HG03565 (cell line): ENCODE measurements around the gene DACT2.
"Not testable (repeated sequence)": the region's sequence is repeated elsewhere in the genome, so short reads cannot be mapped to it uniquely, and the experiment has no call there.

ENCODE experiments used
- ATAC-seq: cut with Tn5 transposase; IDR thresholded peaks from one replicate; pipeline ENCODE4 v1.9.1; 2021; ENCODE audit warnings: mild to moderate bottlenecking, moderate library complexity; ENCODE audit not compliant: unreplicated experiment

DACT2 gene

GRCh38 chr6:168269455-168270243, 49.9 kb downstream of the DACT2 start:
- no peak for ATAC-seq

DNA sequence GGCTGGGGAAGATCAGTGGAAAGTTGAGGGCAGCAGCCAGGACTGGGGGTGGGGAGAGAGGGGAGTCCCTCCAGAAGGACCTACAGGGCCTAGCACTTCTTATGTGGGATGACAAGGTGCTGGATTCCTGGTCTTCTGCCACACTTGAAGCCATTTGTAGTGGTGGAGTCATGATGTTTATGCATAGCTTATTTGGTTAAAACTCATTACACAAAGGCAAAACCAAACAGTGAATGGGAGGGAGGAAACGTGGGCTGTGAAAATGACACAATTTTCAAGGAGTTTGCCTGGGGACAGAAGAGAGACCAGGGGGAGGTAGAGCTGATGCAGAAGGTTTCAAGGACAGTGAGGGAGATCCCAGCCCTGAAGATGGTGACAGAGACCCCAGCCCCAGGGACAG, 50.8 kb downstream of the DACT2 start:
- no peak for ATAC-seq

DNA sequence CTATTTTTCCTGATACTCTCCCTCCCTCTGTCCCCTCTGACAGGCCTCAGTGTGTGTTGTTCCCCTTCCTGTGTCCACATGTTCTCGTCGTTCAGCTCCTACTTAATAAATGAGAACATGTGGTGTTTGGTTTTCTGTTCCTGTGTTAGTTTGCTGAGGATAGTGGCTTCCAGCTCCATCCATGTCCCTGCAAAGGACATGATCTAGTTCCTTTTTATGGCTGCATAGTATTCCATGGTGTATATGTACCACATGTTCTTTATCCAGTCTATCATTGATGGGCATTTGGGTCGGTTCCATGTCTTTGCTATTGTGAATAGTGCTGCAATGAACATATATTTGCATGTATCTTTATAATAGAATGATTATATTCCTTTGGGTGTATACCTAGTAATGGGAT, 51.8 kb downstream of the DACT2 start:
- not testable (repeated sequence) for ATAC-seq

DNA sequence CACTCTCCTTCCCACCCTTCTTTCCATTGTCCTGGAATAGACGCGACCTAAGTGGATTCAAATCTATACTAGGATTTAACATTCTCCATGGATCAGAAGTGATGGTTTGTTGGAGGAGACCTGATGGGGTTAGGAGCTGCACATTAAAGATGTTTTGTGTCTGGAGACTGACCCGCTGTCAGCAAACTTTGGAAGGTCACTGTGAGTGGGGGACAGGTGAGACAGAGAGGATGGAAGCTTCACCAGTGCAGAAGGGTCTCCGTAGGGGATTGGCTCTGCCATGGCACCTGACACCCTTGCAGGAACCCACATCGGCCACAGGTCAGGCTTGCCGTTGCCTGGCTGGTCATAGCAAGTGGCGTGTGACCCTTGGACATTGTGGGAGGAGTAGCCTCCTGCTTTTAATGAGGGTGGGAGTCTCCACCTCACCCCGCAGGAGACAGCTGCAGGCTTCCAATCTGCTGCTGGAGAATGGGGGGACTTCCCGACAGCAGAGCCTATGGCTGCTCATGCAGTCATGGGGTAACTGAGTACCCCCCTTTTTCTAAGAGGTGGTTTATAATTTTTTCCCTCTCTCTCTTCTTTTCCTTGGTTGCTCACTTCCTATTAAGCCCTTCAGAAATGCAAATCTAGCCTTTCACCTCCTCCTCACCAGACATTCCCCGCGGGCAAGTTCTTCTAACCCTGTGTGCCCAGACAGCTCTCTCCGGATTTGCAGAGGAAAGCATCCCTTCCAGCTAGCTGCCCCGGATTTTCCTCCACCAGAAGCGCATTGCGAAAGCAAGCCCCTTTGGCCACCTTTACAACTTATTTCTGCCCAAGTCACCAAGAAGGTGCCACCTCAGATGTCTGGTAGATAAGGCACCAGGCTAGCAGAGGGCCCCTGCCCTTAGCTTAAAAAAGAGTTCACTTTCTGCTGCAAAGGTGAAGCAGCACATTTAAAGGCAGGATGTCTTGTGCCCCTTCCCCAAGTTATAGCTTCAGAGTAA, 53.5 kb downstream of the DACT2 start:
- ATAC-seq = no peak

GRCh38 chr6:168265394-168265793, 54.2 kb downstream of the DACT2 start:
- no peak for ATAC-seq

DNA sequence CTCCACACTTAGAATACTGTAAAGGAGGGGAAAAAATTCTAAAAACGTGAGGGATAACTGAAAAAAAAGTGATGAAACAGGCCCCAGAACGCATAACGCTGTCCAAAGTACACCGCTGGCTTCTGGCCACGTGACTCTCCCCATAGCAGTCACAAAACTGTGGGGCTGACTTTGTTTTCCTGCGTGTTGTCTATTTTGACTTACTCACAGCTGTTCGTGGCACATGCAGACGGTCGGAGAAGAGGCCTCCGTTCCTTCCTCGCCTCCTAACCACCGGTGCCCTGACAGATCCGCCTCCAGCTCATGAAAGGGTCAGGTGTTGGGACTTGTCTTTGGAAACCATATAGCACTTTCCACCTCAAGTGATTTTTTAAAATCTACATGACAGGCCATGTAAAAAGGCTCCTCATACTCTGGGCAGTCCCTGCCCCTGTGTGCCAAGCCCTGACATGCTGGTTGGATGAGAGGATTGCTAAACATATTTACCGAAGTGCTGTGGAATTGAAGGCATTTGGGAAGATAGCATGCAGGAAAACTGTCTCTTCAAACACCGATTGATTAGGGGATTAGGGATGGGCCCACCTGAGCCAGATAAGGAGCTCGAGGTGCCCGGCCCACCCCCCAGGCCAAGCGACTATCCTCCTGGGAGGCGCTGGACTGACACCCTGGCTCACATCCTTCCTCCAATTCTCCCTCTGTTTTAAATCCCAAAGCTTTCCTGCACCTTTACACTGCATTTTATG, 54.8 kb downstream of the DACT2 start:
- no peak for ATAC-seq

DNA sequence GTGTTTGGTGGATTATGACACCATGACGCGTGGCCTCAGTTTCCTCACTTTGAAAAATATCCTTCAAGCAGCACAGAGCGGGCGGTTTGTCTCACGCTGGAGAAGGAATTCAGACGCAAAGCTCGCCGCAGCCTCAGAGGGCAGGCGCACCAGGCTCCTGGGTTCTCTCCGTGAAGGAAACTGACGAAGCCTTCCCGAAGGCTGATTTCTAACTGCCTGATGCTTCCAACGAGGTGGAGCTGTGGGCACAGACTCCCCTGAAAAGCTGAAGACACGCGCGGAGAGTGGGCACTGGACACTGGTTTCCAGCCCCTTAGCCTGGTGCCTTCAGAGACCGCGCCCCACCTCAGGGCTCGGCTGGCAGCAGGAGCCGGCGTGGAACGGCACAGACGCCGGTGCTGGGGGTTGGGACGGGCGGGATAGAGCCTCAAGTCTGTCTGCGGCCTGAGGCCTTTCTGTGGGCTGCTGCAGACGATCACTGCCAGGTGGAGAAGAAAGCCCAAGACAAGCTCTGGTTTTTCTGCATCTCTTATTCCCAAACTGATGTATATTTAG, 56.1 kb downstream of the DACT2 start:
- no peak for ATAC-seq

- no peak for ATAC-seq
These were observed 58.3 kb downstream of the DACT2 start for GRCh38 chr6:168261234-168261633.

- no peak for ATAC-seq
These were observed 59.1 kb downstream of the DACT2 start for GRCh38 chr6:168260420-168260987.

DNA sequence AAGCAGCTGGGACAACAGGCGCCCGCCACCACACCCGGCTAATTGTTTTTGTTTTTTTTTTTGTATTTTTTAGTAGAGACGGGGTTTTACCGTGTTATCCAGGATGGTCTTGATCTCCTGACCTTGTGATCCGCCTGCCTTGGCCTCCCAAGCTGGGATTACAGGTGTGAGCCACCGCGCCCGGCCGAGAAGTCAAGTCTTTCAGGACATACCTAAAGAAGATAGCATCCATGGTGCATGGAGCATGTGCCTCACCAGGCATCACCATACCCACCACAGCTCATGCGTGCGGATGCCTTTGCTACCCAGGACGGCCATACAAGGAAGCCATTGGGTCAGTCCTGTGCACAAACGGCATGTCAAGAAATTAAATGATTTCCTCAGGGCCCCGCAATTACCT, 60.8 kb downstream of the DACT2 start:
- no peak for ATAC-seq

- ATAC-seq = no peak
These were observed 62.6 kb downstream of the DACT2 start for GRCh38 chr6:168256940-168257339.
